ENCODE results near the gene MCTP1. TPM values are rescaled to one million over a fixed set of nuclear protein-coding genes. Genes with fewer than 3 reads are reported as not detected.

The MCTP1 gene
- total and polyA plus RNA-seq, 2 of the 13 experiments (the other 11 are each of a cell fraction or from before 2014, with no cell fraction given) = 0.15 to 0.48 TPM

- Histone ChIP-seq H3K27me3 (ENCODE audit: control insufficient read depth in 1 of 2, insufficient read depth in 2 of 2, low read length in 2 of 2) (no peaks in the 10 kb centered on the region), H3K9me3 (ENCODE audit: low read length) (no peaks in the 10 kb centered on the region), H3K9ac (ENCODE audit: insufficient read depth, low read depth, low read length) (no peak overlapping the region), H2AFZ (ENCODE audit: low read length) (no peak overlapping the region), H4K20me1 (ENCODE audit: insufficient read depth, low read length) (no peaks in the 10 kb centered on the region), H3K79me2 (ENCODE audit: insufficient read depth, low read length) (no peaks in the 10 kb centered on the region), H3K4me1 (ENCODE audit: insufficient read depth, low read length) (no peaks in the 10 kb centered on the region), H3K36me3 (replicated peaks in 1 of 2; ENCODE audit: control insufficient read depth in 1 of 2, insufficient read depth in 2 of 2, low read length in 2 of 2) (no peaks in the 10 kb centered on the region), H3K4me2 (ENCODE audit: low read depth, low read length) (no peak overlapping the region), H3K27ac (ENCODE audit: extremely low read length, insufficient read depth, low read length) (no peak overlapping the region), H3K4me3 (replicated peaks in 1 of 3; ENCODE audit: insufficient read depth in 1 of 3, low read depth in 2 of 3, low read length in 3 of 3) (no peak overlapping the region)
- DNase-seq (ENCODE audit: low spot score) (no peak), ATAC-seq (no peak), FAIRE-seq (no peak)
- TF ChIP-seq ZNF841 (CRISPR knock-in tag; IDR thresholded peaks at IDR 0.05; ENCODE audit: borderline replicate concordance) = no peak
- no peak for TF ChIP-seq ARID4A (CRISPR knock-in tag; IDR thresholded peaks at IDR 0.05; ENCODE audit: borderline replicate concordance)
- no peak for TF ChIP-seq ZBTB20 (CRISPR knock-in tag; IDR thresholded peaks at IDR 0.05; ENCODE audit: borderline replicate concordance, low read depth)
- no peak for TF ChIP-seq ZNF737 (CRISPR knock-in tag; IDR thresholded peaks at IDR 0.05; ENCODE audit: borderline replicate concordance)
- no peak for TF ChIP-seq MAFF (IDR thresholded peaks at IDR 0.05; ENCODE audit: low read depth, low read length)
- no peak for TF ChIP-seq RFXANK (CRISPR knock-in tag; IDR thresholded peaks at IDR 0.05)
- TF ChIP-seq ZNF230 (CRISPR knock-in tag; IDR thresholded peaks at IDR 0.05) = no peak
- no peak for TF ChIP-seq YEATS4 (CRISPR knock-in tag; IDR thresholded peaks at IDR 0.05; ENCODE audit: borderline replicate concordance)
- no peak for TF ChIP-seq RBM39 (IDR thresholded peaks at IDR 0.05; ENCODE audit: low read depth, low read length, poor library complexity, severe bottlenecking)
- no peak for TF ChIP-seq ZNF567 (CRISPR knock-in tag; IDR thresholded peaks at IDR 0.05; ENCODE audit: borderline replicate concordance)
- no peak for TF ChIP-seq NONO (IDR thresholded peaks at IDR 0.05)
- TF ChIP-seq NONO (CRISPR knock-in tag; conservative IDR thresholded peaks at IDR 0.05) = no peak
- no peak for TF ChIP-seq PITX1 (CRISPR knock-in tag; IDR thresholded peaks at IDR 0.05)
- no peak for TF ChIP-seq HDAC1 (CRISPR knock-in tag; IDR thresholded peaks at IDR 0.05)
- no peak for TF ChIP-seq ZEB1 (IDR thresholded peaks at IDR 0.05; ENCODE audit: insufficient replicate concordance, low read depth)
- TF ChIP-seq TCF7 (IDR thresholded peaks at IDR 0.05; ENCODE audit: low read depth) = no peak
- CTCF ChIA-PET (ENCODE audit: low intra/inter-chr PET ratio, low total read pairs) = no interaction called here
- BruUV-seq (replicated peaks) = no TSS peak
- intact Hi-C loops (cut with micrococcal nuclease; ENCODE audit: unreplicated experiment) (no loop called here), in situ Hi-C loops (cut with HindIII; ENCODE audit: extremely low pct_ligation_motif_present, low pct_unique_long_range_greater_than_20kb) (no loop called here)
- WGBS (ENCODE audit: low lambda C conversion rate) = 29% methylated on average over 2 of the region's 2 CpGs
- POLR2A ChIA-PET = no interaction called here
These were observed 368.3 kb downstream of the MCTP1 start for GRCh38 chr5:94916619-94917018.
